Measurements from ENCODE around the gene PMPCB.
"Not testable (repeated sequence)": the region's sequence is repeated elsewhere in the genome, so short reads cannot be mapped to it uniquely, and the experiment has no call there.

PMPCB gene, protein sequence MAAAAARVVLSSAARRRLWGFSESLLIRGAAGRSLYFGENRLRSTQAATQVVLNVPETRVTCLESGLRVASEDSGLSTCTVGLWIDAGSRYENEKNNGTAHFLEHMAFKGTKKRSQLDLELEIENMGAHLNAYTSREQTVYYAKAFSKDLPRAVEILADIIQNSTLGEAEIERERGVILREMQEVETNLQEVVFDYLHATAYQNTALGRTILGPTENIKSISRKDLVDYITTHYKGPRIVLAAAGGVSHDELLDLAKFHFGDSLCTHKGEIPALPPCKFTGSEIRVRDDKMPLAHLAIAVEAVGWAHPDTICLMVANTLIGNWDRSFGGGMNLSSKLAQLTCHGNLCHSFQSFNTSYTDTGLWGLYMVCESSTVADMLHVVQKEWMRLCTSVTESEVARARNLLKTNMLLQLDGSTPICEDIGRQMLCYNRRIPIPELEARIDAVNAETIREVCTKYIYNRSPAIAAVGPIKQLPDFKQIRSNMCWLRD

DNA sequence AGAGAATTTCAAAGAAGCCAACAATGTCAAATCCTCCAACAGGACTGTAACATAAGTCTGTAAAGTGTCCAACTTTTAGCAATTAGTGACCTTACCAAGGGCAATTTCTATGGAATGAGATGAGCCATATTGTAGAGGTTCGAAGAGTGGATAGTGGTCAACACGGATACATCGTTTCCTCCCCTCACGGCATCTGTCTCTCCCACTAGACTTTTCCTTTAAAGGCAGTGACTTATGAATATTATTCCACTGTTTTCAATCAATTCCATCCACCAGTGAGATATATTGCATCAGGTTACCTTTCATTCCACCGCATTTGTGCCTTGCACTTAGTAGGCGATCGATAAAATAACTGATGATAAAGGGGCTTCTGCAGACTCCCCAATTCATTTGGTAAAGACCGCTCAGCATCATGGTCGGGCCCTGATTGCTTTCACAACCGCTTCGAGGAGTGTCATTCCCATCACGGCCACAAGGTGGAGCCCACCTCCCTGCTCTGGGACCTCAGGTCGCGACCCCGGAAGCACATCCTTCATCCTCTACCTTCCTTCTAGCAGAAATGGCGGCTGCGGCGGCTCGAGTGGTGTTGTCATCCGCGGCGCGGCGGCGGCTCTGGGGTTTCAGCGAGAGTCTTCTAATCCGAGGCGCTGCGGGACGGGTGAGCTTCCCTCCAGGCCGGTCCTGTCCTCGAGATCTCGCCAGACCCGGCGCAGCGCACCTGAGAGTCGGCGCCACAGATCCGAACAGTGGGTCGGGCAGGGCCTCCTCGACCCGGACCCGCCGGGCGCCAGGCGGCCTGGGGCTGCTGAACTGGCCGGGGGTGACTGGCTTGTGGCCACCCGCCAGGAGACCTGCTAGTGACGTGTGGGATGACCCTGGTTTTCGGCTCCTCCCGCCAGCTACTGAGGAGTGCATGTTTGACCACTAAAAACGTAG, at the start of gene PMPCB:
Gene PMPCB, plus strand, starts transcription at position 535 of the 936 bp plus-strand sequence. Its CDS starts 25 bp downstream, at position 560.
- Histone ChIP-seq H3K9ac (ENCODE audit: low read depth, low read length) (peak within 1 kb of the TSS; percentile 87), H3K36me3 (ENCODE audit: insufficient read depth, low read depth, low read length) (peaks cover 36% of the 10 kb centered on the region), H3K27me3 (ENCODE audit: insufficient read depth, low read length) (no peaks in the 10 kb centered on the region; the same call in 1 of the 2 replicates), H3K27ac (ENCODE audit: low read length) (no peak within 1 kb of the TSS), H3K4me1 (ENCODE audit: insufficient read depth, low read length) (peaks cover 7% of the 10 kb centered on the region; the same call in 1 of the 2 replicates), H3K4me3 (ENCODE audit: low read length) (peak within 1 kb of the TSS; percentile 95), H3K9me3 (ENCODE audit: insufficient read depth, low read depth, low read length) (no peaks in the 10 kb centered on the region)

DNA sequence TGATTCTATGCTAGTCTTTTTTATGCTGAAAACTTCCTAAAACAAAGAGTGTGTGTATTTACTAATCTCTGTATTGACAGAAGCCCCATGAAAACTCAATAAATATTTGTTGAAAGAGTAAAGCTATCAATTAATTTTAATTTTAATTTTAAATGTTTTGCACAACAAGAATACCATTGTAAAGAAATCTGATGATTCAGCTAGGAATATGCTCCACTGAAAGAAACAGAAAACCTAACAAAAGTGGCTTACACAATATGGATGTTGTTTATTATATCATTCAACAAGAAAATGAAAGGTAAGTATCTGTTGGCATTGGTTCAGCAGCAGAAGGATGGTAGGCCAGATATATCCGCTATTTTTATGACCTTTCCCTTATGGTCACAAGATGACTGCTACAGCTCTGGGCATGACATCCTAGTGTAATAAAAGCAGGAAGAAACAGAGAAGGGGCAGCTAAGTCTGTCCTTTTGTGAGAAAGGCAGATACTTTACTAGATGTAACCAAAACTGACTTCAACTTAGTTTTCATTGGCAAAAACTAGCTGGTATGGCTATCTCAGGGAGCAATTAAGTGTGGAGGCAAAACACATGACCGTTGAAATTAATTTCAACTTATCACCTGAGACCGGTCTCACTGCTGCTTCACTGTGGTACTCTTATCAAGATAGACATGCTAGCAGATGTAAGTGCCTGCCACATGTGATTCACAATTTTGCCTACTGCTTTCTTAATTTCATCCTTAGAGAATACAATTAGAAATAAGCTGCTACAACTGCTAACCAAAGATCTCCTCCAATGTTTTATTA, 43.3 kb upstream of the PMPCB start:
- H3K27me3 ChIP-seq (ENCODE audit: insufficient read depth, low read length); H3K4me1 ChIP-seq (ENCODE audit: insufficient read depth, low read length); H3K9ac ChIP-seq (ENCODE audit: low read depth, low read length); H3K9me3 ChIP-seq (ENCODE audit: insufficient read depth, low read depth, low read length); H3K27ac ChIP-seq (ENCODE audit: low read length); H3K36me3 ChIP-seq (ENCODE audit: insufficient read depth, low read depth, low read length); H3K4me3 ChIP-seq (ENCODE audit: low read length): not testable (repeated sequence)

DNA sequence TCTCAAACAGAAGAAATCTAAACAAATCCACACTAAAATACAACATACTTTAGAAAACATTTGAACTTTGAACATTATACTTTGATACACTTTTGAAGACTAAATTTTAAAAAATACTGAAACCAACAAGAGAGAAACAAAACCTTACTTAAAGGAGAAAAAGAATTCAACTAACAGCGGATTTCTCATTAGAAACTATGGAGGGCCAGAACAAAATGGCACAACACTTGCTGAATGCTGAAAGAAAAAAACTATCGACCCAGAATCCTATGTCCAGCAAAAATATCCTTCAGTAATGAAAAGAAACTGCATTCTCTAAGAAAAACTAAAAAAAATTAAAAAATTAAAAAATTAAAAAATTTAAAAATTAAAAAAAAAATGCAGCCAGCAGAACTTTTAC, 33.2 kb upstream of the PMPCB start:
- H3K4me3 ChIP-seq (ENCODE audit: low read length); H3K9me3 ChIP-seq (ENCODE audit: insufficient read depth, low read depth, low read length); H3K36me3 ChIP-seq (ENCODE audit: insufficient read depth, low read depth, low read length); H3K27me3 ChIP-seq (ENCODE audit: insufficient read depth, low read length); H3K9ac ChIP-seq (ENCODE audit: low read depth, low read length); H3K27ac ChIP-seq (ENCODE audit: low read length); H3K4me1 ChIP-seq (ENCODE audit: insufficient read depth, low read length): not testable (repeated sequence)

DNA sequence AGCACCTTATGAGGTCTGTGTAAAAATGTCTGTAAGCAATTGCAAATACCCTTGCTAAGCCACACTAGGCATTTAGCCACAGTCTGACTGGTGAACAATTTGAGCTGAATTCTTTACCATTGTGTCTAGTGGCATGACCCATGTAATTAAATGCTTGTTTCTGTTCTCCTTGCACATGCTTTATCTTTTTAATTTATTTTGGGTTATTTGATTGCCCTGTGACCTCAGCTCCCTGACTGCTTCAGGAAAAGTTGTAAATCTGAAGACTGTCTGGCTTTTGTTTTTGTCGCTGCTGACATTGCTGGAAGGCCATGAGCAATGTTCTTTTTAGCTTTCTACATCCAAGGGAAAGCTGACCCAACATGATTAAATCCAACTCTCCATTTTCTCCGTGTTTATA, 31.0 kb upstream of the PMPCB start:
- H3K27ac ChIP-seq (ENCODE audit: low read length); H3K27me3 ChIP-seq (ENCODE audit: insufficient read depth, low read length); H3K36me3 ChIP-seq (ENCODE audit: insufficient read depth, low read depth, low read length); H3K4me3 ChIP-seq (ENCODE audit: low read length); H3K9ac ChIP-seq (ENCODE audit: low read depth, low read length); H3K4me1 ChIP-seq (ENCODE audit: insufficient read depth, low read length); H3K9me3 ChIP-seq (ENCODE audit: insufficient read depth, low read depth, low read length): not testable (repeated sequence)

DNA sequence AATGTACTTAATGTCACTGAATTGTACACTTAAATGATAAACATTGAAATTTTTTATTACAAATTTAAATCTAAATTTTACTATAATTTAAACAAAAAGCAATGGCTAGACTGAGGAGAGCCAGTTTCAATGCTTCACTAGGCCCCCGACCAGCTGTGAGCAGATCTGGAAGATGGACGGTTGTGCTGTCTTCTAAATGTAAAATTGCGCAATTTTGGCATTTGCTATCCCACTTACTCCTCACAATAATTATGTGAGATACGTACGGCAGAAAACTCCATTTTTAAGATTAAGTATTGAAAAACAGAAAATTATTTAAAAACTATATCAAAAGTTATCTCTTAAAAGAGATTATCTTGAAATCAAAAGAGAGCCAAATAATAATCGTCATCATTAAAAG, 23.9 kb upstream of the PMPCB start:
- not testable (repeated sequence) for H3K27ac ChIP-seq (ENCODE audit: low read length); H3K9ac ChIP-seq (ENCODE audit: low read depth, low read length); H3K27me3 ChIP-seq (ENCODE audit: insufficient read depth, low read length); H3K36me3 ChIP-seq (ENCODE audit: insufficient read depth, low read depth, low read length); H3K9me3 ChIP-seq (ENCODE audit: insufficient read depth, low read depth, low read length); H3K4me1 ChIP-seq (ENCODE audit: insufficient read depth, low read length); H3K4me3 ChIP-seq (ENCODE audit: low read length)

DNA sequence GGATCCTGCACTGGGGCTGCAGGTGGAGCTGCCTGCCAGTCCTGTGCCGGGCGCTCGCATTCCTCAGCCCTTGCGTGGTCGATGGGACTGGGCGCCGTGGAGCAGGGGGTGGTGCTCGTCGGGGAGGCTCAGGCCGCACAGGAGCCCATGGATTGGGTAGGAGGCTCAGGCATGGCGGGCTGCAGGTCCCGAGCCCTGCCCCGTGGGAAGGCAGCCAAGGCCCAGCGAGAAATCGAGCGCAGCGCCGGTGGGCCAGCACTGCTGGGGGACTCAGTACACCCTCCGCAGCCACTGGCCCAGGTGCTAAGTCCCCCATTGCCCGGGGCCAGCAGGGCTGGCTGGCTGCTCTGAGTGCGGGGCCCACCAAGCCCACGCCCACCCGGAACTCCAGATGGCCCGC, 22.4 kb upstream of the PMPCB start:
- H3K9me3 ChIP-seq (ENCODE audit: insufficient read depth, low read depth, low read length); H3K27ac ChIP-seq (ENCODE audit: low read length); H3K9ac ChIP-seq (ENCODE audit: low read depth, low read length); H3K36me3 ChIP-seq (ENCODE audit: insufficient read depth, low read depth, low read length); H3K4me1 ChIP-seq (ENCODE audit: insufficient read depth, low read length); H3K4me3 ChIP-seq (ENCODE audit: low read length): not testable (repeated sequence)
- peaks cover 20% of the 10 kb centered on the region for H3K27me3 ChIP-seq (ENCODE audit: insufficient read depth, low read length)

DNA sequence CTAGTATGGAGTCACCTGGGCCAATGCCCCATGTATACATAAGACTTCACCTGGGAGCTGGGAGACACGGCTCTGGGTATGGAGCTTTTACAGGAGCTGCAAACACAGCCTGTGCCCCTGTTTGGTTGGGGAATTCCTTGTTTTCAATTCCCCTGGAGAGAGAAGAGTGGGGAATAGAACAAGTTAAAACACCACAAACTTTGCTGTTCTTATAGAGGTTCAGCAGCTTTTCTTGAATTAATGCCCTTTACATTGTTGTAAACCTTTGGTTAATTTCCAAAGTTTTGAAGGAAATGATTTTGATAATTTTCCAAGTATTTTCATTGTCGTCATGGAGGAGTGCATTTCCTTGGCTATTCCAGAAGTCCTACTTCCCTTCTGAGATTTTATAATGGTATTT, 19.0 kb upstream of the PMPCB start:
- peaks cover 37% of the 10 kb centered on the region for H3K27me3 ChIP-seq (ENCODE audit: insufficient read depth, low read length)
- H3K4me3 ChIP-seq (ENCODE audit: low read length); H3K9me3 ChIP-seq (ENCODE audit: insufficient read depth, low read depth, low read length); H3K36me3 ChIP-seq (ENCODE audit: insufficient read depth, low read depth, low read length); H3K27ac ChIP-seq (ENCODE audit: low read length); H3K9ac ChIP-seq (ENCODE audit: low read depth, low read length); H3K4me1 ChIP-seq (ENCODE audit: insufficient read depth, low read length): not testable (repeated sequence)

DNA sequence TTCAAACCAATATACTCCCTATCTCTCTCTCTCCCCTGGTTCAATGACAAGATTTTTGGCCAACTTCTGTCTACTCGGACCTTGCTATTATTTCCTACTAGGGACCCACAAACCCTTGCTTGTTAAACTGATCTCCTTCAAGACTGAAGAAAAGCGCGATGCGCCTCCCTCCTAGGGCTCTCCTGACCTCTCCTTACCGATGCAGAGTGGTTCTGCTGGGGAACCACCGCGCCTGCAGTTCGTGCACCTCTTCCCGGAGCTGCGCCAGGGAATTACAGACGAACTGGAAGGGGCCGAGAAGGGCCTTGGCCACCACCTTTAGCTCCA, 17.6 kb upstream of the PMPCB start:
- H3K4me3 ChIP-seq (ENCODE audit: low read length) = peak overlapping the region; percentile 71
- peaks cover 37% of the 10 kb centered on the region for H3K27me3 ChIP-seq (ENCODE audit: insufficient read depth, low read length)
- H3K9ac ChIP-seq (ENCODE audit: low read depth, low read length) = peak overlapping the region; percentile 51; the same call in 1 of the 2 replicates

DNA sequence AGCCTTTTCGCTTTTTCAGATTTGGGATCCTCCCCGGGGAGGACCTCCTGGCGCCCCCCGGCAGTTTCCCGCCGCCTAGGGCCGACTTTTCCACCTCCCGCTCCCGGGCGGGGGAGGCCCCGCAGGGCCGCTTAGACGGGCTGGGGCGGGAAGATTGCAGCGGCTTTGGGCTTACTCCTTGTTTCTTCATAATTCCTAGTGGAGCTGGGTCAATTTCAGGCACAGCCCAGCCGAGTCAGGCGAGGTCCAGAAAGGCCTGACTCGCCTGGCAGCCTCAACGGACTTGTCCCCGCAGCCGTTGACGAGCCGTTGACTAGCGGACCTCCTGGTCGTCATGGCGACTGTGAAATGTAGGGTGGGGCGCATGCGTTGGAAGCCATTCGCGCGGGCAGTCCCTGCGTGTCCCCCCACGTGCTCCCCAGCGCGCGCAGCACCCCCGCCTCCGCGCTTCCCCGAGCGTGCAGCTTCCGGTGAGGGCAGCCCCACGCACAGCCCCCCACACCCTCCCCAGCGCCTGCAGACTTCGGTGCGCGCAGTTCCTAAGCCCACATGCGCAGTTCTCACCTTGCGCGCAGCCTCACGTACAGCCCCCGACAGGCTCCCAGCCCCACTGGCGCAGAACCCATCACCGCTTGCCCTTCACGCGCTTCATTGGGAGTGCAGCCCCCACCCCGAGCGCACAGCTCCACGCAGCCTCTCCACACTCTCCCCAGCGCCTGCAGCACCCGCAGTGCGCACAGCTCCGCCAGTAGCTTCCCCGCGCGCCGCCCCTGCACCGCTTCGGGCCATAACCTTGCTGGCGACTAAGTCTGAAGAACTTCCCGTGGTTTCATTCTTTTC, 17.1 kb upstream of the PMPCB start:
- not testable (repeated sequence) for H3K27ac ChIP-seq (ENCODE audit: low read length); H3K36me3 ChIP-seq (ENCODE audit: insufficient read depth, low read depth, low read length); H3K9me3 ChIP-seq (ENCODE audit: insufficient read depth, low read depth, low read length); H3K4me1 ChIP-seq (ENCODE audit: insufficient read depth, low read length)
- Histone ChIP-seq H3K27me3 (ENCODE audit: insufficient read depth, low read length) (peaks cover 37% of the 10 kb centered on the region), H3K9ac (ENCODE audit: low read depth, low read length) (peak overlapping the region; percentile 51; the same call in 1 of the 2 replicates), H3K4me3 (ENCODE audit: low read length) (peak overlapping the region; percentile 71)

More for the DNA sequence above, 17.6 kb upstream of the PMPCB start:
- H3K4me1 ChIP-seq (ENCODE audit: insufficient read depth, low read length); H3K9me3 ChIP-seq (ENCODE audit: insufficient read depth, low read depth, low read length); H3K36me3 ChIP-seq (ENCODE audit: insufficient read depth, low read depth, low read length); H3K27ac ChIP-seq (ENCODE audit: low read length): not testable (repeated sequence)

DNA sequence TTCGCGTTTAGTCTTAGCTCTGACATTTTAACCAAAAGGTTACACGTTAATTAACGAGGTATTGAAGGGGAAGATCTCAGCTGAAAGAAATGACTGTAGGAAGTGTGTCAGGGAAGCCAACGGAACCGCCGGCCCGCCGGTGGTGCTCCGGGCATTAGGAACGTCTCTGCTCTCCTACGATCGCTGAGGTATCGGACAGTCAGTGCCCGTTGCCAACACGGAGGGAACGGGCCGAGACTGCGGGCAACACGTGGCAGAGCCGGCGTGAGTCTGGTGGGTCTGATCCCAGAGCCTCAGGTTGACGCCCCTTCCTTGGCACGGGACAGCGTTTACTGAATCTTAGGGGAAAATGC, 16.5 kb upstream of the PMPCB start:
- H3K4me1 ChIP-seq (ENCODE audit: insufficient read depth, low read length); H3K27ac ChIP-seq (ENCODE audit: low read length); H3K9ac ChIP-seq (ENCODE audit: low read depth, low read length): not testable (repeated sequence)

More for the DNA sequence above, 16.5 kb upstream of the PMPCB start:
- Histone ChIP-seq H3K27me3 (ENCODE audit: insufficient read depth, low read length) (peaks cover 37% of the 10 kb centered on the region), H3K4me3 (ENCODE audit: low read length) (peak overlapping the region; percentile 71)
- H3K36me3 ChIP-seq (ENCODE audit: insufficient read depth, low read depth, low read length); H3K9me3 ChIP-seq (ENCODE audit: insufficient read depth, low read depth, low read length): not testable (repeated sequence)
